OCI-LY3 (cell line): ENCODE results near the gene ZSCAN9.

Experiments used
- H2AFZ ChIP-seq: fragments of 200-600, 300-600 bp; shearing (Covaris generic); 2 replicates; pipeline ENCODE4 v1.6.0; 2014; ENCODE audit warnings: antibody characterized with exemption, low read depth, low read length
- H3K27ac ChIP-seq: fragments of 200-600, 300-600 bp; sonication (generic); 2 replicates; pipeline ENCODE4 v1.5.1; 2014; ENCODE audit warnings: mild to moderate bottlenecking, low read length, moderate library complexity, mixed read lengths
- H3K27me3 ChIP-seq: fragments of 200-600, 300-600 bp; sonication (generic); 2 replicates; pipeline ENCODE4 v1.6.1; 2014; ENCODE audit warnings: low read depth, low read length, mixed read lengths
- H3K36me3 ChIP-seq: fragments of 200-600, 300-600 bp; sonication (generic); replicated peaks from 2 replicates; pipeline ENCODE3; 2014; ENCODE audit warnings: low read depth, low read length, mixed read lengths
- H3K4me1 ChIP-seq: fragments of 300-600, 200-600 bp; sonication (generic); 2 replicates; pipeline ENCODE4 v1.6.1; 2014; ENCODE audit warnings: low read length, mixed read lengths
- H3K4me2 ChIP-seq: fragments of 200-600, 300-600 bp; sonication (generic); 2 replicates; pipeline ENCODE4 v1.6.1; 2014; ENCODE audit warnings: low read length, mixed read lengths
- H3K4me3 ChIP-seq: fragments of 300-600, 200-600 bp; sonication (generic); 2 replicates; pipeline ENCODE4 v1.5.1; 2014; ENCODE audit warnings: antibody characterized with exemption, mild to moderate bottlenecking, low read length, moderate library complexity
- H3K79me2 ChIP-seq: fragments of 300-600, 200-600 bp; shearing (Covaris generic); 2 replicates; pipeline ENCODE4 v1.6.1; 2014; ENCODE audit warnings: mild to moderate bottlenecking, low read length, mixed read lengths
- H3K9ac ChIP-seq: fragments of 300-600, 200-600 bp; shearing (Covaris generic); 2 replicates; pipeline ENCODE4 v1.6.0; 2014; ENCODE audit warnings: mild to moderate bottlenecking, low read length, moderate library complexity
- H3K9me3 ChIP-seq: fragments of 200-600, 300-600 bp; shearing (Covaris generic); 2 replicates; pipeline ENCODE4 v1.6.1; 2014; ENCODE audit warnings: low read length, mixed read lengths; ENCODE audit not compliant: insufficient read depth
- H4K20me1 ChIP-seq: fragments of 200-600, 300-600 bp; sonication (generic); 2 replicates; pipeline ENCODE4 v1.6.1; 2016; ENCODE audit warnings: low read length, mixed read lengths; ENCODE audit not compliant: insufficient read depth
- EZH2phosphoT487 ChIP-seq: fragments of 200-600 bp; shearing (Covaris generic); IDR thresholded peaks from 2 replicates; pipeline ENCODE4 v1.6.1; 2018; ENCODE audit warnings: antibody characterized with exemption, mixed run types, low read depth
- TF ChIP-seq, protein P1 (sequence below): fragments of 200-600, 300-600 bp; sonication (generic); IDR thresholded peaks from 2 replicates; pipeline ENCODE4 v1.5.1; 2014; ENCODE audit warnings: antibody characterized with exemption, low read length, low read depth

The ZSCAN9 gene

DNA sequence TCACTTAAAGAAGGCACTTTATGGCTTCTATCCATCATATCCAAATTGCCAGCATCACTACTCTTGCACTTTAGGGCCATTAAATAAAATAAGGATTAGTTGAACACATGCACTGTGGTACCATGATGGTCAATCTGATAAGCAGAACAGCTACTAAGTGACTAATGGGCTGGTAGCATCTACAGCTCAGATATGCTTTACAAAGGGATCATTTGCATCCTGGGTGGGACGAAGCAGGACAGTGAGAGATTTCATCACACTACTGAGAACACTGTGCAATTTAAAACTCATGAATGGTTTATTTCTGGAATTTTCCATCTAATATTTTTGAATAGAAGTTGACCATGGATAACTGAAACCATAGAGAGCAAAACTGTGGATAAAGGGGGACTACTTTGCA is 25.1 kb upstream of the ZSCAN9 start:
- H3K4me3 ChIP-seq, result no peak overlapping the region
- H3K27ac ChIP-seq, result no peak overlapping the region
- H3K9me3 ChIP-seq, result no peaks in the 10 kb centered on the region
- H2AFZ ChIP-seq, result no peak overlapping the region
- H3K4me2 ChIP-seq, result no peak overlapping the region
- H3K36me3 ChIP-seq, result no peaks in the 10 kb centered on the region
- H4K20me1 ChIP-seq, result no peaks in the 10 kb centered on the region
- no peaks in the 10 kb centered on the region for H3K27me3 ChIP-seq
- H3K9ac ChIP-seq, result no peak overlapping the region
- no peaks in the 10 kb centered on the region for H3K4me1 ChIP-seq
- TF ChIP-seq, protein P1, sequence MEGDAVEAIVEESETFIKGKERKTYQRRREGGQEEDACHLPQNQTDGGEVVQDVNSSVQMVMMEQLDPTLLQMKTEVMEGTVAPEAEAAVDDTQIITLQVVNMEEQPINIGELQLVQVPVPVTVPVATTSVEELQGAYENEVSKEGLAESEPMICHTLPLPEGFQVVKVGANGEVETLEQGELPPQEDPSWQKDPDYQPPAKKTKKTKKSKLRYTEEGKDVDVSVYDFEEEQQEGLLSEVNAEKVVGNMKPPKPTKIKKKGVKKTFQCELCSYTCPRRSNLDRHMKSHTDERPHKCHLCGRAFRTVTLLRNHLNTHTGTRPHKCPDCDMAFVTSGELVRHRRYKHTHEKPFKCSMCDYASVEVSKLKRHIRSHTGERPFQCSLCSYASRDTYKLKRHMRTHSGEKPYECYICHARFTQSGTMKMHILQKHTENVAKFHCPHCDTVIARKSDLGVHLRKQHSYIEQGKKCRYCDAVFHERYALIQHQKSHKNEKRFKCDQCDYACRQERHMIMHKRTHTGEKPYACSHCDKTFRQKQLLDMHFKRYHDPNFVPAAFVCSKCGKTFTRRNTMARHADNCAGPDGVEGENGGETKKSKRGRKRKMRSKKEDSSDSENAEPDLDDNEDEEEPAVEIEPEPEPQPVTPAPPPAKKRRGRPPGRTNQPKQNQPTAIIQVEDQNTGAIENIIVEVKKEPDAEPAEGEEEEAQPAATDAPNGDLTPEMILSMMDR, result no peak
- no peak for TF ChIP-seq EZH2phosphoT487
- H3K79me2 ChIP-seq, result no peaks in the 10 kb centered on the region

DNA sequence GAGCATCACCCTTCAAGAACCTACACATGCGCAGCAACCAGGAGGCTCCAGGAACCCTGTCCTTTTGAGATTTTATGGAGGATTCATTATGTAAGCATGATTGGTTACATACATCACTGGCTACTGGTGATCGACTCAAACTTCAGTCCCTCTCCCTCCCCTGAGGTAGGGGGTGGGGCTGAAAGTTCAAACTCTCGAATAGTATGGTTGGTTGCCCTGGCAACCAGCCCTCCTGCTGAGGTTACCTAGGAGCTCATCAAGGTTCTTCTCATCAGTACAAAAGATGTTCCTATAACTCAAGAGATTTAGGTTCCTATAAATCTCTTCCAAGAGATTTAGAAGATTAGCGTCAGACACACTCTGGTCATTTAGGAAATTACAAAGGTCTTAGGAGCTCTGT is 21.9 kb upstream of the ZSCAN9 start:
- H3K36me3 ChIP-seq, result no peaks in the 10 kb centered on the region
- no peaks in the 10 kb centered on the region for H4K20me1 ChIP-seq
- H3K4me2 ChIP-seq, result no peak overlapping the region
- H3K27me3 ChIP-seq, result no peaks in the 10 kb centered on the region
- H3K4me3 ChIP-seq, result no peak overlapping the region
- no peak overlapping the region for H2AFZ ChIP-seq
- H3K9ac ChIP-seq, result no peak overlapping the region
- no peaks in the 10 kb centered on the region for H3K9me3 ChIP-seq
- TF ChIP-seq, protein P1, result no peak
- no peak for TF ChIP-seq EZH2phosphoT487
- no peak overlapping the region for H3K27ac ChIP-seq
- no peaks in the 10 kb centered on the region for H3K4me1 ChIP-seq
- no peaks in the 10 kb centered on the region for H3K79me2 ChIP-seq

DNA sequence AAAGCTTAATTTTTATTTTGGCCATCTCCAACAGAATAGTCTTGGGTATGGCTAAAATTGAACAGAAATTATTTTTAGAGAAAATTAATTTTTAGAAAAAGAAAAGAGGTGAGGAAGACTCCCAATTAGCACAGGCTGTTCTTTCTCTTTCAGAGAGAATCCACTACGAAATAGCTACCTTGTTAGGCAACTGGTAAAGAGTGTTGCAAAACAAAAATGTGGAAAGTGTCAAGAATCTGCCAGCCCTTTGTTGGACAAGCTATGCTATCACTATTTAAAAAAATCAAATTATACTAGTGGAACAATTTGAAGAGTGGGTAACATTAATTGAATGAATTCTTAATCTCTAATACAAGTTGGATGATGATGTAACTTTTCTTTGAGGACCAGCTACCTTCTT is 19.2 kb upstream of the ZSCAN9 start:
- no peak overlapping the region for H3K4me3 ChIP-seq
- H3K9me3 ChIP-seq, result no peaks in the 10 kb centered on the region
- H3K36me3 ChIP-seq, result no peaks in the 10 kb centered on the region
- no peak overlapping the region for H3K9ac ChIP-seq
- 0 out of 2 replicates have a peak, but pooled peaks cover under 1% of the 10 kb centered on the region for H3K4me1 ChIP-seq
- H4K20me1 ChIP-seq, result no peaks in the 10 kb centered on the region
- H3K4me2 ChIP-seq, result no peak overlapping the region
- TF ChIP-seq, protein P1, result no peak
- TF ChIP-seq EZH2phosphoT487, result no peak
- no peaks in the 10 kb centered on the region for H3K27me3 ChIP-seq
- no peak overlapping the region for H2AFZ ChIP-seq
- H3K27ac ChIP-seq, result no peak overlapping the region
- no peaks in the 10 kb centered on the region for H3K79me2 ChIP-seq

DNA sequence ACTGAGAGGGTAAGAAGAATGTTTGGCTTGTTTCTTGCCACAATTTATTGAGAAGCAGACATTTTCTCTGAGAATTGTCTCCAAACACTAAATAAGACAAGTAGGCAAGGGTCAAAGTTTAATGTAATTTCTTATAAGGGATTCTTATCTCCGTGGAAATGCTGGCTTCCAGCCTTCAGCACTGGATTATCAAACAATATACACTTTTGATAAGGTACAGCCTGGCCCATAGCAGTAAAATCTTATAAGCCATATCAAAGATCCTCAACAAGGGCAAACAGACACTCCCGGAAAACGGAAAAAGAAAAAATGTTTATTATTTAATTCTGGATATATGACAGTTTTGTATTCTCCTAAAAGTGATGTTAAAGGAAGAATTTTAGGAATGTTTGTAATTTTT is 18.5 kb upstream of the ZSCAN9 start:
- no peak overlapping the region for H2AFZ ChIP-seq
- TF ChIP-seq EZH2phosphoT487, result no peak
- TF ChIP-seq, protein P1, result no peak
- no peak overlapping the region for H3K9ac ChIP-seq
- H3K4me2 ChIP-seq, result no peak overlapping the region
- peaks cover 7% of the 10 kb centered on the region; the same call in 1 of the 2 replicates for H3K4me1 ChIP-seq
- H3K36me3 ChIP-seq, result no peaks in the 10 kb centered on the region
- H3K27me3 ChIP-seq, result no peaks in the 10 kb centered on the region
- H3K9me3 ChIP-seq, result no peaks in the 10 kb centered on the region
- no peaks in the 10 kb centered on the region for H4K20me1 ChIP-seq
- no peaks in the 10 kb centered on the region for H3K79me2 ChIP-seq
- no peak overlapping the region for H3K27ac ChIP-seq
- no peak overlapping the region for H3K4me3 ChIP-seq
